Activated B cell treated with CpG ODN at 0.5 μM for 24 hours (primary cell): ENCODE measurements around the gene ADAM33. TPM values are rescaled to one million over a fixed set of nuclear protein-coding genes. Genes with fewer than 3 reads are reported as not detected.

Source experiments
- ATAC-seq: fragments of 200-7000 bp; cut with Tn5 transposase; one replicate; pipeline ENCODE4 v1.10.0; 2021; ENCODE audit warnings: low read depth, mild to moderate bottlenecking, moderate library complexity
- CTCF ChIA-PET: fragments of 350-600 bp; sonication (Branson Sonifier 250); formaldehyde crosslinking; loops from one replicate; lab custom pipeline; 2021; ENCODE audit warnings: antibody characterized with exemption; lab: Charles Lee
- POLR2A ChIA-PET: fragments of 350-600 bp; sonication (Branson Sonifier 250); formaldehyde crosslinking; loops from one replicate; lab custom pipeline; 2021; ENCODE audit warnings: antibody characterized with exemption; lab: Charles Lee
- DNase-seq: peaks from one replicate; pipeline ENCODE4 v3.0.0; 2022
- H3K27ac Mint-ChIP-seq: one replicate; pipeline ENCODE4 v1.8.0; 2020; ENCODE audit warnings: mixed read lengths
- H3K27me3 Mint-ChIP-seq: one replicate; pipeline ENCODE4 v1.8.0; 2021; ENCODE audit warnings: mixed read lengths
- H3K36me3 Mint-ChIP-seq: one replicate; pipeline ENCODE4 v1.8.0; 2021; ENCODE audit warnings: low read depth, mixed read lengths
- H3K4me1 Mint-ChIP-seq: one replicate; pipeline ENCODE4 v1.8.0; 2021; ENCODE audit warnings: mixed read lengths
- H3K4me3 Mint-ChIP-seq: one replicate; pipeline ENCODE4 v1.8.0; 2020; ENCODE audit warnings: mild to moderate bottlenecking, mixed read lengths
- H3K9me3 Mint-ChIP-seq: one replicate; pipeline ENCODE4 v1.8.0; 2020; ENCODE audit warnings: mixed read lengths
- CTCF ChIP-seq: fragments of 200-600 bp; IDR thresholded peaks from one replicate; pipeline ENCODE4 v1.8.0; 2022; ENCODE audit warnings: antibody characterized with exemption, mild to moderate bottlenecking
- intact Hi-C: fragments of 100-400 bp; cut with micrococcal nuclease; formaldehyde crosslinking; loops from one replicate; pipeline ENCODE4 v1.15.1; 2024
- total RNA-seq: library from RNA; stranded (reverse); gene quantifications from 2 replicates; pipeline ENCODE4 v1.2.3, GENCODE V29; 2022

Gene ADAM33
- total RNA-seq, 1 donor from 2014 or later = not detected

GRCh38 chr20:3677733-3678132, 4.1 kb downstream of the ADAM33 start:
- intact Hi-C loops = no loop called here
- TF ChIP-seq CTCF = no peak
- POLR2A ChIA-PET = no interaction called here
- H3K9me3 Mint-ChIP-seq = no peaks in the 10 kb centered on the region
- peaks cover 44% of the 10 kb centered on the region for H3K27me3 Mint-ChIP-seq
- H3K4me3 Mint-ChIP-seq = no peak overlapping the region
- ATAC-seq (no peak), DNase-seq (no peak)
- CTCF ChIA-PET = interaction anchor here (1.5 to 2.9 kb wide), 4 partner anchors 10 to 408 kb away, joined by 5 to 19 read pairs (median 8); partner anchors contain the start of gene AP5S1
- H3K36me3 Mint-ChIP-seq = no peaks in the 10 kb centered on the region
- H3K4me1 Mint-ChIP-seq = peaks cover 9% of the 10 kb centered on the region
- H3K27ac Mint-ChIP-seq = no peak overlapping the region

- Mint-ChIP-seq H3K27ac (no peak overlapping the region), H3K27me3 (peaks cover 45% of the 10 kb centered on the region), H3K4me1 (peaks cover 11% of the 10 kb centered on the region), H3K36me3 (no peaks in the 10 kb centered on the region), H3K9me3 (no peaks in the 10 kb centered on the region), H3K4me3 (no peak overlapping the region)
- ChIA-PET POLR2A (no interaction called here), CTCF (interaction anchor here (0.6 to 1.9 kb wide), 3 partner anchors 93 to 397 kb away, joined by 3 to 8 read pairs (median 7); partner anchors contain the start of gene ADISSP)
- intact Hi-C loops = no loop called here
- DNase-seq = no peak
- ATAC-seq = no peak
- no peak for TF ChIP-seq CTCF
These were observed 6.6 kb downstream of the ADAM33 start for GRCh38 chr20:3674995-3675900.

- no peak overlapping the region for H3K4me3 Mint-ChIP-seq
- peaks cover 47% of the 10 kb centered on the region for H3K27me3 Mint-ChIP-seq
- H3K4me1 Mint-ChIP-seq = peaks cover 11% of the 10 kb centered on the region
- H3K9me3 Mint-ChIP-seq = no peaks in the 10 kb centered on the region
- H3K27ac Mint-ChIP-seq = no peak overlapping the region
- DNase-seq (no peak), ATAC-seq (no peak)
- intact Hi-C loops = no loop called here
- H3K36me3 Mint-ChIP-seq = no peaks in the 10 kb centered on the region
- ChIA-PET CTCF (interaction anchor here (0.6 kb wide), 1 partner anchor 353 kb away, joined by 3 read pairs; no protein-coding TSS in a partner anchor), POLR2A (no interaction called here)
- TF ChIP-seq CTCF = no peak
These were observed 7.4 kb downstream of the ADAM33 start for GRCh38 chr20:3674447-3674846.

GRCh38 chr20:3673221-3674070, 8.4 kb downstream of the ADAM33 start:
- Mint-ChIP-seq H3K4me1 (peaks cover 11% of the 10 kb centered on the region), H3K27me3 (peaks cover 48% of the 10 kb centered on the region), H3K4me3 (no peak overlapping the region), H3K36me3 (no peaks in the 10 kb centered on the region), H3K9me3 (no peaks in the 10 kb centered on the region), H3K27ac (no peak overlapping the region)
- ChIA-PET CTCF (no interaction called here), POLR2A (no interaction called here)
- ATAC-seq (no peak), DNase-seq (no peak)
- no peak for TF ChIP-seq CTCF
- intact Hi-C loops = no loop called here
